Astrocyte of the cerebellum (primary cell): ENCODE data around the gene SEC24C.
A peak's percentile ranks its signal among the peaks of the same experiment; 100 is the strongest.

ENCODE experiments used
- DNase-seq: peaks from one replicate; pipeline ENCODE4 v3.0.0-alpha.2; 2011; ENCODE audit warnings: low read depth
- H3K4me3 ChIP-seq: 2 replicates; pipeline ENCODE4 v1.5.1; 2011; ENCODE audit warnings: mild to moderate bottlenecking, low read depth, low read length, moderate library complexity
- in situ Hi-C: cut with HindIII; loops from 2 replicates; pipeline ENCODE4 v1.10.0; 2017; ENCODE audit warnings: low sequenced_read_pairs
- TF ChIP-seq, protein P1 (sequence below): IDR thresholded peaks from 2 replicates; pipeline ENCODE4 v1.5.1; 2012; ENCODE audit warnings: low read length, low read depth, moderate library complexity, mild to moderate bottlenecking; ENCODE audit errors: missing control alignments

SEC24C gene

DNA sequence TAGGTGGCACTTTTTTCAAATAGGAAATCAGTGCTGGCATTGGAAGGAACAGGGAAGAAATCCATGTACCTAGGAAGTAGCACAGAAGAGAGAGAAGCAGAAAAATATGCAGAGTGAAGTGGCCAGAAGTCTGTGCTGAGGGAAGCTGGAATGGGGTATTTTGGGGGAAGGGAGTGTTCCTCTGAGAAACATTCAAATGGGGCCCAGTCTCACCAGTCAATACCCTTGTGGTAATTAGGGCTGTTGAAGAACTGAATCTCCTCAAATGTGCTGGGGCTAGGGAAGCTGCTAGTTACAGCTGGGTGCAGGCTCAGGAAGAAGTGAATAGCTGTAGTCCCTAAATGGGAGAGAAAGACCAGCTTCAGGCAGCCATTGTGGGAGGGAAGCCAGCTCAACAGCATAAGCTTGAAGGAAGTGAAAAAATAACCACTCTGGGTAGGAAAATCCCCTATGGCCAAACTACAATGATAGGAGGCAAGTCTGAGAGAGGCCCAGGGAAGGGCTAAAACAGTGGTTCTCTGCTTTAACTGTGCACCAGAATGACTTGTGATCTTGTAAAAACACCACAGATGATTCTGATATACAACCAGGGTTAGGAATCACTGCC is 59.6 kb downstream of the SEC24C start:
- in situ Hi-C loops: no loop called here
- no peak overlapping the region for H3K4me3 ChIP-seq
- DNase-seq: no peak
- TF ChIP-seq, protein P1, sequence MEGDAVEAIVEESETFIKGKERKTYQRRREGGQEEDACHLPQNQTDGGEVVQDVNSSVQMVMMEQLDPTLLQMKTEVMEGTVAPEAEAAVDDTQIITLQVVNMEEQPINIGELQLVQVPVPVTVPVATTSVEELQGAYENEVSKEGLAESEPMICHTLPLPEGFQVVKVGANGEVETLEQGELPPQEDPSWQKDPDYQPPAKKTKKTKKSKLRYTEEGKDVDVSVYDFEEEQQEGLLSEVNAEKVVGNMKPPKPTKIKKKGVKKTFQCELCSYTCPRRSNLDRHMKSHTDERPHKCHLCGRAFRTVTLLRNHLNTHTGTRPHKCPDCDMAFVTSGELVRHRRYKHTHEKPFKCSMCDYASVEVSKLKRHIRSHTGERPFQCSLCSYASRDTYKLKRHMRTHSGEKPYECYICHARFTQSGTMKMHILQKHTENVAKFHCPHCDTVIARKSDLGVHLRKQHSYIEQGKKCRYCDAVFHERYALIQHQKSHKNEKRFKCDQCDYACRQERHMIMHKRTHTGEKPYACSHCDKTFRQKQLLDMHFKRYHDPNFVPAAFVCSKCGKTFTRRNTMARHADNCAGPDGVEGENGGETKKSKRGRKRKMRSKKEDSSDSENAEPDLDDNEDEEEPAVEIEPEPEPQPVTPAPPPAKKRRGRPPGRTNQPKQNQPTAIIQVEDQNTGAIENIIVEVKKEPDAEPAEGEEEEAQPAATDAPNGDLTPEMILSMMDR: no peak

DNA sequence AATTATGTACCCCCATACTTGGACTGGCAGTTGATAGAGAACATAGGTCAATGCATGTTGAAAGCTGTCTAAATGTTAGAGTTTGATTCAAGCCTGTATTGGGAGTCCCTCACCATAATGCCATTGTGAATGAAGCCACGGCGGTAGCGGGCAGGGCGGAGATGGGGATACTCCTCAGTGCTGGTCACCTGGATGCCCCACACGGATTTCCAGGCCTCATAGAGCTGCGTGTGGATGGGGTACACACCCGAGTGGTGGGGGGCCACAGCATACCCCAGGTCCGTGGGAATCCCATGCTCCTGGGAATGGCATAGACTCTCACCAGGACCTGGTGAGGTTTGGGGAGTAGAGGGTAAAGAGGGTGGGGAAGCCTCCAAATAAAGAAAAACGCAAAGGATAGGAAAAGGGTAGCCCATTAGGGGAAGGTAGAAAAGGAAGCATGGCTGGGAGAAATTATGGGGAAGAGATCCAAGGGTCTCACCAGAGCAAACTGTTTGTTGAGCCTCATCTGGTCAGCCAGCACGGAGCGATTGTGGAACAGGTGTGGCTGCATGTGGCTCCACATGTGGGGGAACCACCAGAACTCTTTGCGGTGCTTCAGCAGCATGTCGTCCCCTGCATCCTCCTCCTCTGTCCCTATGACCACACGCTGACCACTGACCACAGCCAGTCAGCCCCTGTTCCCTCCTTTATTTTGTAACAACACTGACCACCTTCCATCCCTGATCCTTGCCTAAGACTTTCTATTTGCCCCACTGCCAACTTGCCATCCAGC is 62.2 kb downstream of the SEC24C start:
- no peak for DNase-seq
- in situ Hi-C loops: no loop called here
- TF ChIP-seq, protein P1: no peak
- no peak overlapping the region for H3K4me3 ChIP-seq

DNA sequence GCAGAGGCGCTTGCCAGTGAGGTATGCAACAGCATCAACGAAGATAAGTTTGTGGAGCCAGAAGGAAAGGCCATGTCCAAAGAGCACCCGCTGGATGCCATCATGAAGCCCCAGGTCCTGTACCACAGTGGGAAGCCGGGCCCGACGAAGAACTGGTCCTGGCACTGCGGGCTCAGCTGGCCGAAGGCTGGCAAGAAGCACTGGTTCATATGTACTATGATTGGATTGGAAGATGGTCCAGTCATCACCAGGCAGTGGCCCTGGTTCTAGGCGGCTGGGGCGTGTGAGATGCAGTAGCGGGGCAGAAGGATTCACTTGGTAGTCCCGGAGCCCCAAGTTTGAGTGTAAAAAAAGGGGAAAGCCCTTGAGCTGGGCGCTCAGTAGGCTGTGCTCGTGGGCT is 63.3 kb downstream of the SEC24C start:
- TF ChIP-seq, protein P1: no peak
- no peak for DNase-seq
- in situ Hi-C loops: no loop called here
- no peak overlapping the region for H3K4me3 ChIP-seq

DNA sequence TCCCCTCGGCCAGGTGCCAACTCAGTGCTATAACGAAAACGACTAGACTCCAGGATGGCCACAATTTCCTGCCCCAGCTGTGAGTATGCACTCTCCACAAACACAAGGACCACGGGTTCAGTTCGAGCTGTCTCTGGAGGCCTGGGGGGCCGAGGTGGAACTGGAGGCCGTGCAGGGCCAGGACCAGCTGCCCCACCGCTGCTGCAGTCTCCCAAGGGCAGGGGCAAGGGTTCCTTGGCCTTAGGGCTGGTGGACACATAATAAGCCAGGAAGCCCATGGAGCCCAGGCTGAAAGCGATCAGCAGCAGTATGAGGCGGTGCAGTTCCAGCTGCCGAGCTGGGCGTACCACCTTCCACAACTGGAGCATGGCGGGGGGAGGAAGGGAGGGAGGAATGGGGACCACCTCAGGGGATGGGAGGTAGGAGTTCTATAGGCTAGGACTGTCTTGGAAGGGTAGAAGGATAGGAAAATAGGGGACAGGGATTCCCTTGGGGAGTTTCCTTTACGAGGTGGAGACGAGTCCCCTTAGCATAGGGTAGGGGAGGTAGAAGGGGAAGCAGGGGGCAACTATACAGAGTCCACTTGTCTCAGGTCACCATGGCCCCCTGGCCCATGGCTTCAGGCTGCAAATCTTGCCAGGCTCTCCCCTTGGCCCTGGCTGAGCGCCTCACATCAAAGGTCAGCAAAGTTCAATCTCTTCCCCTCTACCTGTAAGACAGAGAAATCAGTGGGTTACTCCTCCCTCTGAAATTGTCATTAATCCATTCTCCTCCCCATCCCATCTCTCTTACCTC is 64.0 kb downstream of the SEC24C start:
- in situ Hi-C loops: no loop called here
- no peak for DNase-seq

DNA sequence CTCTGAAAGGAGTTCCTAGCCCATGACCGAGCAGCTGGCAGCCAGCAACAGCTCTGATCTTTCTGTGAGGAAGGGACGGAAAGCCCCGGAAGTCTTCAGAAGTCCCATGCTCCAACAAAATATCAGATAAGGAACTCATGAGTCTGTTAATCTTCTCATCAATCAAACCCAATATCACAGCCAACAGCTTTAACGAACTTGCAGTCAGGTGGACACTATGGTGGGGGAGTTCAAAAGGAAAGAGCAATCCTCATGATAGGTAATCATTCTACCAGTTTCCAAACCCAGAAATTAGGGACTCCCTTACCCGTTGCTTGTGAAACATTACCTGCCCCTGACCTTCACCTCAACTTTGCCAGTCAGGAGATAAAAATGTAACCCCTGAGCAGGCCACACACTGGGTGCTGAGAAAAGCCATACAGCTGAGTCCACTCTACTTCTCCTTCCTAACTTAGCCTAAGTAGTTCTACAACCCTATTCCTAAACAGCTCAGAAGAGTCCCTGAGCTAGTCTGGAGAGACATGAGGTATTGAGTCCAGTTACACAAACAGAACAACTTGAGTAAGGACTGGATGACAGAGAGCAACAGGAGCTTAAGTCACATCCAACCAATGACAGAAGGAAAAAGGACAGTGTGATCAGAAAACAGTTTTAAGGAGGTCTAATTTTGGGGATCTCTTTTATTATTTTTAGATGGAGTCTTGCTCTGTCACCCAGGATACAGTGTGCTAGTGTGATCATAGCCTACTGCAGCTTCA is 65.1 kb downstream of the SEC24C start:
- in situ Hi-C loops: no loop called here
- H3K4me3 ChIP-seq: no peak overlapping the region
- DNase-seq: no peak
- TF ChIP-seq, protein P1: no peak

More for the DNA sequence above, 64.0 kb downstream of the SEC24C start:
- no peak overlapping the region for H3K4me3 ChIP-seq
- TF ChIP-seq, protein P1: no peak

DNA sequence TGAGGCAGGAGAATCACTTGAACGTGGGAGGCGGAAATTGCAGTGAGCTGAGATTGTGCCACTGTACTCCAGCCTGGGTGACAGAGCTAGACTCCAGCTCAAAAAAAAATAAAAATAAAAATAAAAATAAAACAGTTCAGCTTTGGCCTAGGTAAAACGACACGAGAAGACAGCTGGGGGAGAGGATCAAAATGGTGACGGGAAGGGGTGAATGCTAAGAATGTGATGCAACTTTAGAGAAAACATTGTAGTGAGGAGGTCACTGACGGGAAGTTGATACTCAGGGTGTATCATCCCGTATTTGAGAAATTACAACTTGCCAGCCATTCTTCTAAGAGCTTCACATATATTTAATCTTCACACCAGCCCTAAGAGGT is 66.2 kb downstream of the SEC24C start:
- no peak for DNase-seq
- in situ Hi-C loops: loop anchor here (5.0 kb wide), 1 partner anchor 37 kb away; no protein-coding TSS in a partner anchor
- TF ChIP-seq, protein P1: no peak
- peak overlapping the region; percentile 79 for H3K4me3 ChIP-seq
